HepG2 (cell line): ENCODE measurements around the gene NFS1. TPM values are rescaled to one million over a fixed set of nuclear protein-coding genes. Genes with fewer than 3 reads are reported as not detected.
A peak's percentile ranks its signal among the peaks of the same experiment; 100 is the strongest.

Source experiments
- AKNA ChIP-seq: sonication (generic); formaldehyde crosslinking; IDR thresholded peaks from 2 replicates; pipeline ENCODE4 v1.4.0; 2020; ENCODE audit warnings: missing genetic modification reagents, borderline replicate concordance
- ATRX ChIP-seq: sonication (generic); formaldehyde crosslinking; IDR thresholded peaks from 2 replicates; pipeline ENCODE4 v1.4.0; 2020; ENCODE audit warnings: missing genetic modification reagents, borderline replicate concordance
- BATF2 ChIP-seq: sonication (generic); formaldehyde crosslinking; IDR thresholded peaks from 2 replicates; pipeline ENCODE4 v1.8.0; 2022; ENCODE audit warnings: mild to moderate bottlenecking, missing genetic modification reagents, moderate library complexity
- CBX2 ChIP-seq, 2 experiments: fragments of 200-600 bp in 1 of 2; sonication (generic); formaldehyde crosslinking in 1 of 2; IDR thresholded peaks; 2 replicates each; pipeline versions ENCODE4 v1.7.0 to v1.8.1; 2018 to 2022; ENCODE audit warnings: low read depth in 2 of 2, low read length in 1 of 2, mild to moderate bottlenecking in 1 of 2, missing genetic modification reagents in 1 of 2
- CTCF ChIP-seq: sonication (generic); formaldehyde crosslinking; IDR thresholded peaks from 2 replicates; pipeline ENCODE4 v1.5.0; 2020; ENCODE audit warnings: mild to moderate bottlenecking, missing genetic modification reagents, moderate library complexity
- FLYWCH1 ChIP-seq: sonication (generic); formaldehyde crosslinking; IDR thresholded peaks from 2 replicates; pipeline ENCODE4 v1.8.1; 2023; ENCODE audit warnings: mild to moderate bottlenecking, missing genetic modification reagents
- GLMP ChIP-seq: sonication (generic); formaldehyde crosslinking; IDR thresholded peaks from 2 replicates; pipeline ENCODE4 v1.9.0; 2021; ENCODE audit warnings: missing genetic modification reagents, mild to moderate bottlenecking, borderline replicate concordance
- NFE2L2 ChIP-seq: fragments of 150-350 bp; IDR thresholded peaks from 2 replicates; pipeline ENCODE4 v1.6.1; 2014; ENCODE audit warnings: low read length
- PAXIP1 ChIP-seq: sonication (generic); formaldehyde crosslinking; conservative IDR thresholded peaks from 2 replicates; pipeline ENCODE4 v1.4.0; 2020; ENCODE audit warnings: mild to moderate bottlenecking, missing genetic modification reagents, moderate library complexity
- SRSF9 ChIP-seq: fragments of 200-400 bp; formaldehyde crosslinking; IDR thresholded peaks from 2 replicates; pipeline ENCODE4 v1.6.1; 2018; ENCODE audit warnings: borderline replicate concordance, mild to moderate bottlenecking, low read depth, low read length; ENCODE audit not compliant: insufficient read depth, poor library complexity, severe bottlenecking
- TAF1 ChIP-seq: sonication (generic); formaldehyde crosslinking; IDR thresholded peaks from 2 replicates; pipeline ENCODE4 v1.4.0; 2020; ENCODE audit warnings: missing genetic modification reagents
- XBP1 ChIP-seq: sonication (generic); formaldehyde crosslinking; IDR thresholded peaks from 2 replicates; pipeline ENCODE4 v1.5.0; 2020; ENCODE audit warnings: missing genetic modification reagents
- ZNF343 ChIP-seq: sonication (generic); formaldehyde crosslinking; IDR thresholded peaks from 2 replicates; pipeline ENCODE4 v1.4.0; 2020; ENCODE audit warnings: mild to moderate bottlenecking, missing genetic modification reagents
- ZNF552 ChIP-seq: sonication (generic); formaldehyde crosslinking; IDR thresholded peaks from 2 replicates; pipeline ENCODE4 v1.9.0; 2022; ENCODE audit warnings: missing genetic modification reagents, mild to moderate bottlenecking, borderline replicate concordance
- ZNF619 ChIP-seq: sonication (generic); formaldehyde crosslinking; IDR thresholded peaks from 2 replicates; pipeline ENCODE4 v1.4.0; 2020; ENCODE audit warnings: mild to moderate bottlenecking, missing genetic modification reagents
- polyA plus RNA-seq, 8 experiments: library from polyadenylated mRNA; depleted of rRNA in 3 of 8; stranded (reverse) in 7 of 8; unstranded in 1 of 8; fragments of >200 nt; fragmentation: Illumina TruSeq in 4 of 8; extraction: Trizol in 4 of 8; gene quantifications; 2 replicates each; pipeline versions ENCODE4 v1.2.1 to v1.2.3, GENCODE V29; 2011 to 2016; ENCODE audit warnings: low read depth in 4 of 8, missing spikeins in 1 of 8, mixed read lengths in 1 of 8; ENCODE audit not compliant: insufficient read depth in 1 of 8
- total RNA-seq, 5 experiments: library from RNA; depleted of rRNA; stranded (reverse); fragments of >200 nt; fragmentation: Illumina TruSeq; extraction: Trizol; gene quantifications; 2 replicates each; pipeline ENCODE4 v1.2.3, GENCODE V29; 2016; ENCODE audit warnings: low read depth in 1 of 5

NFS1 gene
- total and polyA plus RNA-seq, 2 of the 13 experiments (the other 11 are each of a cell fraction or from before 2014, with no cell fraction given) = 65.9 to 88.1 TPM

- TF ChIP-seq CTCF (CRISPR knock-in tag) (no peak), CBX2 (IDR thresholded peaks at IDR 0.05; ENCODE audit: low read depth, low read length) (no peak), CBX2 (CRISPR knock-in tag; IDR thresholded peaks at IDR 0.05; ENCODE audit: low read depth) (no peak), PAXIP1 (CRISPR knock-in tag) (no peak), ATRX (no peak), AKNA (CRISPR knock-in tag) (0 out of 2 replicates have a peak, but pooled peaks have one; percentile 33), TAF1 (CRISPR knock-in tag) (no peak), FLYWCH1 (0 out of 2 replicates have a peak, but pooled peaks have one; percentile 63), ZNF552 (CRISPR knock-in tag) (no peak), GLMP (CRISPR knock-in tag) (no peak), NFE2L2 (peak; percentile 34; the same call in 1 of the 2 replicates), ZNF619 (CRISPR knock-in tag) (no peak), ZNF343 (CRISPR knock-in tag) (no peak), XBP1 (CRISPR knock-in tag) (no peak), SRSF9 (no peak), BATF2 (CRISPR knock-in tag) (no peak)
Observed at GRCh38 chr20:35702051-35702823, 3.1 kb upstream of the NFS1 start (continued).
